Upper lobe of left lung (tissue), 6 donors: ENCODE measurements around the gene F7. TPM values are rescaled to one million over a fixed set of nuclear protein-coding genes. Genes with fewer than 3 reads are reported as not detected.

Source experiments
- ATAC-seq, 2 donors: fragments of 200-7000 bp; cut with Tn5 transposase; one replicate each; pipeline ENCODE4 v1.9.1; 2022; ENCODE audit warnings: mild to moderate bottlenecking in 2 of 2, moderate library complexity in 2 of 2; ENCODE audit not compliant: low FRiP score in 2 of 2
- DNase-seq, 2 donors: peaks; one replicate each; pipeline ENCODE4 v3.0.0-alpha.2; 2019 to 2020
- H3K27ac ChIP-seq, 4 donors: fragments of 200-600 bp; sonication (generic); one replicate each; pipeline ENCODE4 v1.5.1; 2016 to 2019
- H3K27me3 ChIP-seq, 4 donors: fragments of 200-600 bp; sonication (generic); one replicate each; pipeline ENCODE4 v1.5.1; 2017 to 2019
- H3K36me3 ChIP-seq, 4 donors: fragments of 200-600 bp; sonication (generic); one replicate each; pipeline ENCODE4 v1.5.1; 2016 to 2019
- H3K4me1 ChIP-seq, 4 donors: fragments of 200-600 bp; sonication (generic); one replicate each; pipeline ENCODE4 v1.5.1; 2018 to 2019
- H3K4me3 ChIP-seq, 4 donors: fragments of 200-600 bp; sonication (generic); one replicate each; pipeline ENCODE4 v1.5.1; 2017 to 2019; ENCODE audit warnings: mild to moderate bottlenecking in 2 of 4, moderate library complexity in 1 of 4
- H3K9me3 ChIP-seq, 4 donors: fragments of 200-600 bp; sonication (generic); one replicate each; pipeline ENCODE4 v1.5.1; 2018 to 2019
- EP300 ChIP-seq, 4 donors: sonication (generic); formaldehyde crosslinking; IDR thresholded peaks; one replicate each; pipeline ENCODE4 v1.5.1; 2017; ENCODE audit warnings: antibody characterized with exemption in 4 of 4, control low read depth in 2 of 4
- POLR2A ChIP-seq, 4 donors: fragments of 450-650 bp; IDR thresholded peaks; one replicate each; pipeline ENCODE4 v1.5.1; 2016 to 2017; ENCODE audit warnings: antibody characterized with exemption in 4 of 4, mild to moderate bottlenecking in 2 of 4
- POLR2AphosphoS5 ChIP-seq, 2 donors: sonication (generic); formaldehyde crosslinking; IDR thresholded peaks; one replicate each; pipeline ENCODE4 v1.5.1; 2017; ENCODE audit warnings: antibody characterized with exemption in 2 of 2
- WGBS, 2 donors: methylation state at CpG; one replicate each; pipeline ENCODE4 v1.1.5; 2017 to 2018; 5-methylcytosine and 5-hydroxymethylcytosine counted together
- total RNA-seq, 6 donors: library from RNA; depleted of rRNA in 4 of 6; stranded (reverse); fragments of >200 nt in 4 of 6; gene quantifications; one replicate each; pipeline versions ENCODE4 v1.1.0 to v1.2.1, GENCODE V29; 2016 to 2021
- TF ChIP-seq, protein P1 (sequence below), 6 experiments: fragments of 450-650 bp in 4 of 6; fragments of 200-600 bp in 2 of 6; sonication (generic) in 2 of 6; IDR thresholded peaks; one replicate each; pipeline ENCODE4 v1.5.1; 2016 to 2019; ENCODE audit warnings: antibody characterized with exemption in 6 of 6
- donor health status: DM: no; HTN: no; CAD: no; lungs with moderate emphysema.
- donor health status: DM: no; HTN: yes; CAD: no; lungs with severe emphysema.

The F7 gene
- total RNA-seq, 6 donors from 2014 or later, result 0.20 TPM; not detected in 5

DNA sequence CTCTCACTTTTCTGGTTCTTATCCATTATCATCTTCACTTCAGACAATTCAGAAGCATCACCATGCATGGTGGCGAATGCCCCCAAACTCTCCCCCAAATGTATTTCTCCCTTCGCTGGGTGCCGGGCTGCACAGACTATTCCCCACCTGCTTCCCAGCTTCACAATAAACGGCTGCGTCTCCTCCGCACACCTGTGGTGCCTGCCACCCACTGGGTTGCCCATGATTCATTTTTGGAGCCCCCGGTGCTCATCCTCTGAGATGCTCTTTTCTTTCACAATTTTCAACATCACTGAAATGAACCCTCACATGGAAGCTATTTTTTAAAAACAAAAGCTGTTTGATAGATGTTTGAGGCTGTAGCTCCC is 14.2 kb downstream of the F7 start:
- ATAC-seq (no peak), DNase-seq (peak in 1 of 2 donors; percentile 2)
- Histone ChIP-seq H3K36me3 (no peaks in the 10 kb centered on the region), H3K9me3 (no peaks in the 10 kb centered on the region), H3K4me3 (no peak overlapping the region), H3K4me1 (no peaks in the 10 kb centered on the region), H3K27me3 (no peaks in the 10 kb centered on the region), H3K27ac (no peak overlapping the region)
- 81 to 93% methylated on average over 7 of the region's 7 CpGs for WGBS, 2 donors
- TF ChIP-seq POLR2A (IDR thresholded peaks at IDR 0.05), result no peak
- TF ChIP-seq EP300 (IDR thresholded peaks at IDR 0.05), result no peak
- TF ChIP-seq, protein P1, sequence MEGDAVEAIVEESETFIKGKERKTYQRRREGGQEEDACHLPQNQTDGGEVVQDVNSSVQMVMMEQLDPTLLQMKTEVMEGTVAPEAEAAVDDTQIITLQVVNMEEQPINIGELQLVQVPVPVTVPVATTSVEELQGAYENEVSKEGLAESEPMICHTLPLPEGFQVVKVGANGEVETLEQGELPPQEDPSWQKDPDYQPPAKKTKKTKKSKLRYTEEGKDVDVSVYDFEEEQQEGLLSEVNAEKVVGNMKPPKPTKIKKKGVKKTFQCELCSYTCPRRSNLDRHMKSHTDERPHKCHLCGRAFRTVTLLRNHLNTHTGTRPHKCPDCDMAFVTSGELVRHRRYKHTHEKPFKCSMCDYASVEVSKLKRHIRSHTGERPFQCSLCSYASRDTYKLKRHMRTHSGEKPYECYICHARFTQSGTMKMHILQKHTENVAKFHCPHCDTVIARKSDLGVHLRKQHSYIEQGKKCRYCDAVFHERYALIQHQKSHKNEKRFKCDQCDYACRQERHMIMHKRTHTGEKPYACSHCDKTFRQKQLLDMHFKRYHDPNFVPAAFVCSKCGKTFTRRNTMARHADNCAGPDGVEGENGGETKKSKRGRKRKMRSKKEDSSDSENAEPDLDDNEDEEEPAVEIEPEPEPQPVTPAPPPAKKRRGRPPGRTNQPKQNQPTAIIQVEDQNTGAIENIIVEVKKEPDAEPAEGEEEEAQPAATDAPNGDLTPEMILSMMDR (IDR thresholded peaks at IDR 0.05), result no peak
- TF ChIP-seq POLR2AphosphoS5 (IDR thresholded peaks at IDR 0.05), result no peak

DNA sequence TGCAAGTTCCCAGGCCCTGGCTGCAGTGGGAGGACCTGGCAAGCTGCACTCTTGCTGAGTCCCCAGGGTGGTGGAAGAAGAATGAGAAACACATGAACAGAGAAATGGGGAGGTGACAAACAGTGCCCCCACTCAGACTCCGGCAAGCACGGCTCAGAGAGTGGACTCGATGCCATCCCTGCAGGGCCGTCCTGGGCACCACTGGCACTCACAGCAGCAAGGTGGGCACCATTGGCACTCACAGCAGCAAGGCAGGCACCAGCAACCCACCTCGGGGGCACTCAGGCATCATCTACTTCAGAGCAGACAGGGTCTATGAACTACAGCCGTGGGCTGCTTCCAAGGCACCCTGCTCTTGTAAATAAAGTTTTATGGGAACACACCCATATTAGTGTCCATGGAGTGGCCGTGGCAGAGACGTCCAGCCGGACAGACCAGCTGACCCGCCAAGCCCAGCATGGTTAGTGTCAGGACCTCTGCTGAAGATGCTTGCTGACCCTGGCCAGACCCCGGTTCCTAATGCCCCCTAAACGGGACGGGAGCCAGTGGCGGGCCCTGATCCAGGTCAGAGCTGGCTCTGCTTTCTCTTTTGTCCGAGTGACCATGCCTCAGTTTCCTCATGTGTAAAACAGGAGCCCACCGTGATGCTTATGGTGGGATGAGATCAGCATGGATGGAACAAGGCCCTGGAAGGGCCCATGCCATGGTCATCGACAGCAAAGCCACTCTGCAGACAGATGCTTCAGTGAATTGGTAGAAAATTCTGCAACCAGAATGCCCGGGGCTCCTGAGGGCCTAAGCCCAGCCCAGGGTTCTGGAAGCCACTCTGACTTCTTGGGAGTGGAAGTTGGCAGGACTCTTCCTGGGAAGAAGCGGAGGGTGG is 14.9 kb downstream of the F7 start:
- TF ChIP-seq EP300 (IDR thresholded peaks at IDR 0.05) (no peak), POLR2A (IDR thresholded peaks at IDR 0.05) (no peak), POLR2AphosphoS5 (IDR thresholded peaks at IDR 0.05) (no peak)
- TF ChIP-seq, protein P1 (IDR thresholded peaks at IDR 0.05), result no peak
- WGBS, 2 donors, result 83 to 85% methylated on average over 8 to 17 of the region's 19 CpGs
- no peaks in the 10 kb centered on the region for H3K27me3 ChIP-seq
- ATAC-seq (no peak), DNase-seq (peak in 1 of 2 donors; percentile 15)
- H3K4me3 ChIP-seq, result no peak overlapping the region
- no peaks in the 10 kb centered on the region for H3K9me3 ChIP-seq
- no peaks in the 10 kb centered on the region for H3K4me1 ChIP-seq
- no peaks in the 10 kb centered on the region for H3K36me3 ChIP-seq
- no peak overlapping the region for H3K27ac ChIP-seq

DNA sequence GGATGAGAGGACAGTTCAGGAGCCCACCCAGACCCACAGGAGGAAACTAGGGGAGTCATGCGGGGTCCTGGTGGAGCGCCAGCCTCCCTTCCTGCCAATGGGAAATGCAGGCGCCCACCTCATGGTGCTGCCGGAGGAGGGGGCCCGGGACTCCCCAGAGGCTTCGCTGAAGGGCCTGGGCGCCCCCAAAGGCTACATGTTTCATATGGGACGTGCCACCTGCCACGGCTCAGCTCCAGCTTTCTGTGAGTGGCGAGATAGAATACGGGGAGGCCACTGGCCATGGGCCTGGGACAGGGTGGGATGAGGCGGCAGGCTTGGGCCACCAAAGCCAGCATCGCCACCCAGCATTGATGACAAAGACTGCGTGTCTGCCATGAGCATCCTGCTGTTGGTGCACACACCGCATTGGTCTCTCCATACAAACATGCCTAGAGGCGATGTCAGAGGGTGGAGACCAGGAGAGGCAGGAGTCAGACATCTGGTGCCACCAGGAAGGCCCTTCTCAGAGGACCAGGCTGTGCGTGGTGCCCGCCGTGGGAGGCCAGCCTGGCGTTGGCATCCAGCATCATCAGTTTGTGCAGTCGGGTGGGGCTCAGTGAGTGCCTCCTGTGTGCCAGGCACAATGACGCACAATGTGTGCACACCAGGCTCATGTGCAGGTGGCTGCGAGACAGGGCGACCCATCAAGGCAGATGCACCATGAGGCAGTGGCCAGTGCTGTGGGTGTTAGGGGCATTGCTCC is 15.8 kb downstream of the F7 start:
- 91 to 94% methylated on average over 11 to 23 of the region's 24 CpGs for WGBS, 2 donors
- no peak for TF ChIP-seq POLR2AphosphoS5 (IDR thresholded peaks at IDR 0.05)
- TF ChIP-seq EP300 (IDR thresholded peaks at IDR 0.05), result no peak
- TF ChIP-seq, protein P1 (IDR thresholded peaks at IDR 0.05), result no peak
- TF ChIP-seq POLR2A (IDR thresholded peaks at IDR 0.05), result no peak
- DNase-seq, result peak; percentile 17 to 59
- H3K9me3 ChIP-seq, result no peaks in the 10 kb centered on the region
- peak overlapping the region in 2 of 4 donors; percentile 75 to 79 for H3K27ac ChIP-seq
- H3K36me3 ChIP-seq, result no peaks in the 10 kb centered on the region
- no peak for ATAC-seq
- no peaks in the 10 kb centered on the region for H3K4me1 ChIP-seq
- H3K27me3 ChIP-seq, result no peaks in the 10 kb centered on the region
- H3K4me3 ChIP-seq, result no peak overlapping the region

DNA sequence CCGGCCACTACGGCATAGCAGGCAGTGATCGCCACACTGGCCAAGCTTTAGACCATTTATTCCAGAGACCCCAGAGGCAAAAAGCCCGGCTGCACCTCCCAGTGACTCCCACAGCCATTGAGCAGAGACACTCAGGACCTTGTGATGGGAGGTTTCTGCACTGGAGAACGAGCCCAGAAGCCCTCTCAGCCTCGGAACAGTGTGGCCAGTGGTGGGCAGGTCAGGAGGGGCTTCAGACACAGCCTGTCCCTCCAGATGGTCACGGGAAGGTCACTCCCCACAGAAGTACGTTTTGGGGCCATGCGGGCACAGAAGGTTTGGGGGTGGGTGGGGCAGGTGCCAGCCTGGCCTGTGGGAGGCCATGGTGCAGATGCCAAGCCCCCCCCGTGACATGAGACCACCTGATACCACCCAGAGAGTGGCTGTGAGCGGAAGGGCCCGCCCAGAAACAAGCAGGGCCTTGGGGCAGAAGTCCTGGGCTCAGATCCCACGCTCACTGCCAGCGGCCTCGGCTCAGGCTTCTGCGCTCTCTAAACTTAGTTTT is 16.4 kb downstream of the F7 start:
- peak in 1 of 2 donors; percentile 32 for ATAC-seq
- Histone ChIP-seq H3K4me3 (no peak overlapping the region), H3K4me1 (no peaks in the 10 kb centered on the region), H3K27me3 (no peaks in the 10 kb centered on the region), H3K36me3 (no peaks in the 10 kb centered on the region), H3K27ac (peak overlapping the region; percentile 51 to 79 (median 73)), H3K9me3 (no peaks in the 10 kb centered on the region)
- DNase-seq, result peak; percentile 7 to 52
- TF ChIP-seq, protein P1 (IDR thresholded peaks at IDR 0.05), result no peak
- TF ChIP-seq POLR2AphosphoS5 (IDR thresholded peaks at IDR 0.05), result no peak
- TF ChIP-seq EP300 (IDR thresholded peaks at IDR 0.05), result no peak
- no peak for TF ChIP-seq POLR2A (IDR thresholded peaks at IDR 0.05)
- 62 to 69% methylated on average over 7 to 16 of the region's 16 CpGs for WGBS, 2 donors
